IMR-90 (cell line): ENCODE data around the gene STAMBPL1. TPM values are rescaled to one million over a fixed set of nuclear protein-coding genes. Genes with fewer than 3 reads are reported as not detected.

Experiments
- ATAC-seq: fragments of 200-7000 bp; cut with Tn5 transposase; 2 replicates; pipeline ENCODE4 v1.9.1; 2020; ENCODE audit warnings: low read depth, mild to moderate bottlenecking, moderate library complexity
- BruUV-seq: library from RNA; stranded (reverse); fragments of 400-500 nt; replicated peaks from 2 replicates; lab custom pipeline; 2021; lab: Mats Ljungman, UMichigan
- CTCF ChIA-PET: fragments of 300-600 bp; formaldehyde crosslinking; extraction: SDS; loops from one replicate; lab custom pipeline; 2021; ENCODE audit warnings: antibody characterized with exemption; lab: Yijun Ruan, JAX
- POLR2A ChIA-PET: fragments of 300-600 bp; sonication (Branson Sonifier 250); formaldehyde crosslinking; loops from one replicate; lab custom pipeline; 2022; ENCODE audit warnings: antibody characterized with exemption; ENCODE audit not compliant: unreplicated experiment; lab: Charles Lee
- DNase-seq: peaks from one replicate; pipeline ENCODE4 v3.0.0; 2013
- H2AFZ ChIP-seq: replicated peaks from 2 replicates; pipeline ENCODE3; 2013; ENCODE audit warnings: low read length, mild to moderate bottlenecking; ENCODE audit not compliant: poor library complexity
- H2AK5ac ChIP-seq: 2 replicates; pipeline ENCODE4 v1.6.1; 2013; ENCODE audit warnings: low read depth, low read length, inconsistent platforms
- H2AK9ac ChIP-seq: replicated peaks from 2 replicates; pipeline ENCODE3; 2013; ENCODE audit warnings: mild to moderate bottlenecking, low read depth, low read length, moderate library complexity; ENCODE audit not compliant: poor library complexity
- H2BK120ac ChIP-seq: 2 replicates; pipeline ENCODE4 v1.6.1; 2013; ENCODE audit warnings: low read depth, low read length, inconsistent platforms
- H2BK15ac ChIP-seq: 3 replicates; pipeline ENCODE4 v1.6.1; 2013; ENCODE audit warnings: low read depth, low read length, inconsistent platforms
- H2BK20ac ChIP-seq: 2 replicates; pipeline ENCODE4 v1.6.1; 2013; ENCODE audit warnings: low read depth, mild to moderate bottlenecking, inconsistent platforms, low read length, moderate library complexity
- H2BK5ac ChIP-seq: 2 replicates; pipeline ENCODE4 v1.6.1; 2013; ENCODE audit warnings: mild to moderate bottlenecking, low read depth, low read length, inconsistent platforms; ENCODE audit not compliant: poor library complexity, severe bottlenecking
- H3K14ac ChIP-seq: replicated peaks from 2 replicates; pipeline ENCODE4 v1.6.1; 2013; ENCODE audit warnings: low read depth, low read length, inconsistent platforms
- H3K18ac ChIP-seq: 2 replicates; pipeline ENCODE4 v1.6.1; 2013; ENCODE audit warnings: low read depth, low read length, control low read depth
- H3K23ac ChIP-seq: 2 replicates; pipeline ENCODE4 v1.6.1; 2013; ENCODE audit warnings: low read depth, low read length, inconsistent platforms
- H3K27ac ChIP-seq: 2 replicates; pipeline ENCODE4 v1.5.1; 2013; ENCODE audit warnings: mild to moderate bottlenecking, control low read depth, low read length; ENCODE audit not compliant: insufficient read depth
- H3K27me3 ChIP-seq: 2 replicates; pipeline ENCODE4 v1.6.1; 2013; ENCODE audit warnings: low read length; ENCODE audit not compliant: control insufficient read depth, insufficient read depth
- H3K36me3 ChIP-seq: 2 replicates; pipeline ENCODE4 v1.6.1; 2013; ENCODE audit warnings: low read length, mixed read lengths; ENCODE audit not compliant: control insufficient read depth, insufficient read depth
- H3K4ac ChIP-seq: 2 replicates; pipeline ENCODE4 v1.6.1; 2013; ENCODE audit warnings: low read depth, low read length, inconsistent platforms
- H3K4me1 ChIP-seq: 2 replicates; pipeline ENCODE4 v1.6.1; 2013; ENCODE audit warnings: low read length, mixed read lengths; ENCODE audit not compliant: control insufficient read depth, insufficient read depth
- H3K4me2 ChIP-seq: 2 replicates; pipeline ENCODE4 v1.6.1; 2013; ENCODE audit warnings: low read depth, mild to moderate bottlenecking, control low read depth, low read length, moderate library complexity
- H3K4me3 ChIP-seq: 2 replicates; pipeline ENCODE4 v1.5.1; 2013; ENCODE audit warnings: low read depth, mild to moderate bottlenecking, control low read depth, low read length, moderate library complexity; ENCODE audit not compliant: insufficient read depth
- H3K56ac ChIP-seq: 2 replicates; pipeline ENCODE4 v1.6.1; 2013; ENCODE audit warnings: low read length, inconsistent platforms; ENCODE audit not compliant: insufficient read depth; ENCODE audit errors: extremely low read depth
- H3K79me1 ChIP-seq, 2 experiments: 2 replicates each; pipeline ENCODE4 v1.6.1; 2013; ENCODE audit warnings: low read length in 2 of 2, inconsistent platforms in 1 of 2, low read depth in 1 of 2
- H3K9ac ChIP-seq: 2 replicates; pipeline ENCODE4 v1.6.1; 2013; ENCODE audit warnings: low read depth, low read length, control low read depth
- H3K9me1 ChIP-seq: 2 replicates; pipeline ENCODE4 v1.6.1; 2013; ENCODE audit warnings: low read length, inconsistent platforms; ENCODE audit not compliant: insufficient read depth
- H3K9me3 ChIP-seq: 2 replicates; pipeline ENCODE4 v1.6.1; 2013; ENCODE audit warnings: low read length; ENCODE audit not compliant: control insufficient read depth, insufficient read depth
- H4K20me1 ChIP-seq: 2 replicates; pipeline ENCODE4 v1.6.1; 2013; ENCODE audit warnings: low read length, inconsistent platforms; ENCODE audit not compliant: insufficient read depth
- H4K5ac ChIP-seq: 2 replicates; pipeline ENCODE4 v1.6.1; 2013; ENCODE audit warnings: mild to moderate bottlenecking, low read depth, low read length, control low read depth
- H4K8ac ChIP-seq, 2 experiments: 2 replicates each; pipeline ENCODE4 v1.6.1; 2013; ENCODE audit warnings: low read depth in 2 of 2, low read length in 2 of 2, control low read depth in 1 of 2, inconsistent platforms in 1 of 2
- H4K91ac ChIP-seq: 2 replicates; pipeline ENCODE4 v1.6.1; 2013; ENCODE audit warnings: low read depth, low read length, inconsistent platforms; ENCODE audit not compliant: insufficient read depth
- BHLHE40 ChIP-seq: fragments of 150-350 bp; IDR thresholded peaks from 2 replicates; pipeline ENCODE4 v1.6.1; 2016; ENCODE audit warnings: mild to moderate bottlenecking, low read depth, low read length
- CEBPB ChIP-seq: IDR thresholded peaks from 2 replicates; pipeline ENCODE4 v1.6.1; 2012; ENCODE audit warnings: low read depth, low read length, improper control_type of control experiment
- CHD1 ChIP-seq: IDR thresholded peaks from 2 replicates; pipeline ENCODE4 v1.6.1; 2012; ENCODE audit warnings: low read depth, low read length, improper control_type of control experiment
- CTCF ChIP-seq: conservative IDR thresholded peaks from 2 replicates; pipeline ENCODE4 v1.5.1; 2012; ENCODE audit warnings: mild to moderate bottlenecking, low read depth, low read length, improper control_type of control experiment
- ELK1 ChIP-seq: fragments of 150-350 bp; IDR thresholded peaks from 2 replicates; pipeline ENCODE4 v1.6.1; 2016; ENCODE audit warnings: low read depth, mild to moderate bottlenecking, low read length, moderate library complexity, borderline replicate concordance
- FOS ChIP-seq: fragments of 150-350 bp; IDR thresholded peaks from 2 replicates; pipeline ENCODE4 v1.6.1; 2016; ENCODE audit warnings: low read depth, low read length
- MAFK ChIP-seq: IDR thresholded peaks from 2 replicates; pipeline ENCODE4 v1.6.1; 2012; ENCODE audit warnings: low read depth, low read length, improper control_type of control experiment
- MAZ ChIP-seq: IDR thresholded peaks from 2 replicates; pipeline ENCODE4 v1.6.1; 2012; ENCODE audit warnings: low read depth, mild to moderate bottlenecking, low read length, improper control_type of control experiment, moderate library complexity, borderline replicate concordance
- MXI1 ChIP-seq: IDR thresholded peaks from 2 replicates; pipeline ENCODE4 v1.6.1; 2012; ENCODE audit warnings: low read depth, mild to moderate bottlenecking, low read length, moderate library complexity, borderline replicate concordance
- NFE2L2 ChIP-seq: fragments of 150-350 bp; IDR thresholded peaks from 2 replicates; pipeline ENCODE4 v1.6.1; 2016; ENCODE audit warnings: low read depth, mild to moderate bottlenecking, low read length
- POLR2A ChIP-seq: IDR thresholded peaks from 2 replicates; pipeline ENCODE4 v1.6.1; 2012; ENCODE audit warnings: mild to moderate bottlenecking, low read depth, low read length
- RAD21 ChIP-seq: IDR thresholded peaks from 2 replicates; pipeline ENCODE4 v1.6.1; 2012; ENCODE audit warnings: low read length, improper control_type of control experiment
- RCOR1 ChIP-seq: IDR thresholded peaks from 2 replicates; pipeline ENCODE4 v1.6.1; 2012; ENCODE audit warnings: mild to moderate bottlenecking, low read length, improper control_type of control experiment; ENCODE audit not compliant: insufficient replicate concordance
- SMC3 ChIP-seq: fragments of 150-350 bp; IDR thresholded peaks from 2 replicates; pipeline ENCODE4 v1.6.1; 2016; ENCODE audit warnings: low read depth, mild to moderate bottlenecking, antibody characterized with exemption, low read length, moderate library complexity
- USF2 ChIP-seq: fragments of 150-350 bp; IDR thresholded peaks from 2 replicates; pipeline ENCODE4 v1.6.1; 2017; ENCODE audit warnings: mild to moderate bottlenecking, antibody characterized with exemption, low read length, low read depth
- WGBS, 2 experiments: methylation state at CpG; one replicate each; pipeline versions ENCODE4 v1.1.5 to v1.1.7; 2013; ENCODE audit warnings: missing lambda C conversion rate in 2 of 2; ENCODE audit not compliant: insufficient read length in 1 of 2; ENCODE audit errors: extremely low coverage in 2 of 2; 5-methylcytosine and 5-hydroxymethylcytosine counted together
- dilution Hi-C: fragments of 300-500 bp; cut with HindIII; formaldehyde crosslinking; loops from one replicate; pipeline ENCODE4 v1.14.3; 2018; ENCODE audit warnings: low sequenced_read_pairs; ENCODE audit not compliant: unreplicated experiment
- in situ Hi-C: fragments of 300-500 bp; cut with MboI; formaldehyde crosslinking; loops from 3 replicates; pipeline ENCODE4 v1.14.3; 2019; ENCODE audit warnings: low sequenced_read_pairs, inconsistent platforms, mixed read lengths
- intact Hi-C: fragments of 100-400 bp; cut with micrococcal nuclease; formaldehyde crosslinking; loops from 2 replicates; pipeline ENCODE4 v1.10.0; 2022
- polyA plus RNA-seq, 3 experiments: library from polyadenylated mRNA; depleted of rRNA; stranded (reverse); fragments of >200 nt; gene quantifications; 2 replicates each; pipeline ENCODE4 v1.2.3, GENCODE V29; 2012; ENCODE audit warnings: low replicate concordance in 1 of 3
- total RNA-seq: library from RNA; depleted of rRNA; stranded (reverse); fragments of >200 nt; gene quantifications from 2 replicates; pipeline ENCODE4 v1.2.3, GENCODE V29; 2012

STAMBPL1 gene
- total and polyA plus RNA-seq, 2 of the 4 experiments (the other 2 are of a cell fraction), result 26.8 to 28.1 TPM

- peaks cover 17% of the 10 kb centered on the region for H3K9me1 ChIP-seq
- no CpG with 5 or more reads among the region's 3 CpGs for WGBS, 2 experiments
- intact Hi-C loops, result no loop called here
- H3K23ac ChIP-seq, result peak overlapping the region; percentile 93
- H4K5ac ChIP-seq, result peak overlapping the region; percentile 84
- H3K27me3 ChIP-seq, result no peaks in the 10 kb centered on the region
- ChIA-PET POLR2A (no interaction called here), CTCF (interaction anchor here (1.6 kb wide), 1 partner anchor 16 kb away, joined by 4 read pairs; no protein-coding TSS in a partner anchor)
- peak overlapping the region; percentile 55; the same call in 1 of the 2 replicates for H3K4me2 ChIP-seq
- H2BK120ac ChIP-seq, result peak overlapping the region; percentile 97
- dilution Hi-C loops, result no loop called here
- peak overlapping the region; percentile 98 for H2BK5ac ChIP-seq
- peak overlapping the region; percentile 93 for H4K91ac ChIP-seq
- H2AK9ac ChIP-seq, result no peak overlapping the region
- peaks cover 23 to 57% of the 10 kb centered on the region in 2 experiments for H3K79me1 ChIP-seq
- H2BK20ac ChIP-seq, result peak overlapping the region; percentile 96
- peak overlapping the region; percentile 83 for H3K18ac ChIP-seq
- in situ Hi-C loops, result no loop called here
- peak overlapping the region; percentile 92 for H3K14ac ChIP-seq
- no peak overlapping the region for H3K4me3 ChIP-seq
- H4K8ac ChIP-seq, result peak overlapping the region; percentile 87 to 96
- ATAC-seq (peak; percentile 43), DNase-seq (peak; percentile 57)
- no TSS peak for BruUV-seq
- H4K20me1 ChIP-seq, result no peaks in the 10 kb centered on the region
- peak overlapping the region; percentile 100 for H2AK5ac ChIP-seq
- no peak overlapping the region for H3K9ac ChIP-seq
- peaks cover 31% of the 10 kb centered on the region for H3K4me1 ChIP-seq
- peak overlapping the region; percentile 97; the same call in 2 of the 3 replicates for H2BK15ac ChIP-seq
- H3K27ac ChIP-seq, result peak overlapping the region; percentile 89
- peak overlapping the region; percentile 58; the same call in 1 of the 2 replicates for H3K56ac ChIP-seq
- H3K4ac ChIP-seq, result peak overlapping the region; percentile 94
- no peaks in the 10 kb centered on the region for H3K9me3 ChIP-seq
- peaks cover 14% of the 10 kb centered on the region for H3K36me3 ChIP-seq
- no peak overlapping the region for H2AFZ ChIP-seq
- TF ChIP-seq CTCF (no peak), BHLHE40 (no peak), POLR2A (no peak), MXI1 (no peak), USF2 (no peak), NFE2L2 (no peak), CHD1 (no peak), ELK1 (no peak), SMC3 (no peak), MAFK (no peak), RAD21 (no peak), FOS (no peak), RCOR1 (no peak), MAZ (no peak), CEBPB (no peak)
These were observed 38.3 kb downstream of the STAMBPL1 start for GRCh38 chr10:88918191-88918905.
